ENCODE results near the gene CATSPER4. TPM values are rescaled to one million over a fixed set of nuclear protein-coding genes. Genes with fewer than 3 reads are reported as not detected.

CATSPER4 gene
- not detected for total RNA-seq
- polyA plus RNA-seq: not detected
- long read RNA-seq, donor 1: 0 reads
- long read RNA-seq, donor 2: 0 reads

DNA sequence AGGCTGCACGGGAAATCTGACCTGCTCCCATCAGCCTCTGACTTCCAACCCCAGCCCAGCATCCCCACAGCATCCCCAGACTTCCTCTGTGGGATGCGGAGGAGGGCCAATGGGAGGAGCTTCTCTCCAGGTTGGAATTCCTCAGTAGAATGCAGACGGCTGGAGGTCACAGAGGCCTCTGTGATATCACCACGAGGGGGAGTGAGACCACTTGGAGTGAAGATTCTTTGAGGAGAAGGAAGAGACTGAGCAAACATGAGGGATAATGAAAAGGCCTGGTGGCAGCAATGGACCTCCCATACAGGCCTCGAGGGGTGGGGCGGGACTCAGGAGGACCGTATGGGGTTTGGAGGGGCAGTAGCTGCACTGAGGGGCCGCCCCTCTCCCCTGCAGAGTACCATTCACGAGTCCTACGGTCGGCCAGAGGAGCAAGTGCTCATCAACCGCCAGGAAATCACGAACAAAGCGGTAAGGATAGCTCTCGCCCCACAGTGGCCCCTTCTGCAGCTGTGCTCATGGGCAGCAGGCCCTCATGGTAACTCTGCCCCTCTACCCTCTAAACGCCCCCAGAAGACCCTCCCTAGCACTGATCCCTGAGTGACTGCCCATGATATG, at the start of gene CATSPER4:
Gene CATSPER4 (plus strand): TSS at position 230 of the 615 bp plus-strand sequence. CDS start 26 bp downstream, at position 256.
- Histone ChIP-seq H3K27me3 (ENCODE audit: control insufficient read depth in 1 of 2, insufficient read depth in 2 of 2, low read length in 1 of 2) (no peaks in the 10 kb centered on the region), H3K36me3 (ENCODE audit: control insufficient read depth in 1 of 2, insufficient read depth in 2 of 2, low read length in 1 of 2) (no peaks in the 10 kb centered on the region), H3K9me3 (ENCODE audit: control insufficient read depth, low read length) (no peaks in the 10 kb centered on the region), H3K4me1 (ENCODE audit: control insufficient read depth in 1 of 2, insufficient read depth in 2 of 2, low read length in 2 of 2) (no peaks in the 10 kb centered on the region), H3K27ac (ENCODE audit: low read depth in 1 of 2, low read length in 2 of 2) (no peak within 1 kb of the TSS), H3K4me3 (ENCODE audit: low read length in 2 of 2) (no peak within 1 kb of the TSS)
- DNase-seq: no peak
- intact Hi-C loops (cut with DNase I): no loop called here
- ATAC-seq (ENCODE audit: low FRiP score): no peak
- WGBS, 2 donors: 48 to 57% methylated on average over 16 of the region's 16 CpGs

DNA sequence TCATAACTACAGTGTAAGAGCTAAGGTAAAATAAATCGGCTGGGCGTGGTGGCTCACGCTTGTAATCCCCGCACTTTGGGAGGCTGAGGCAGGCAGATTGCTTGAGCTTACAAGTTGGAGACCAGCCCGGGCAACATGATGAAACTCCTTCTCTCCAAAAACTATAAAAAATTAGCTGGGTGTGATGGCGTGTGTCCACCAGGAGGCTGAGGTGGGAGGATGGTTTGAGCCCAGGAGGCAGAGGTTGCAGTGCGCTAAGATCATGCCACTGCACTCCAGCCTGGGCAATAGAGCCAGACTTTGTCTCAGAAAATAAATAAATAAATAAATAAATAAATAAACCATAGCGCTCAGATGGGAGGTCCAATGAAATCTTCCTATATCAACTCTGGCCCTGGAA, 48.2 kb upstream of the CATSPER4 start:
- DNase-seq (no peak), ATAC-seq (ENCODE audit: low FRiP score) (no peak)
- Histone ChIP-seq H3K9me3 (ENCODE audit: control insufficient read depth, low read length) (no peaks in the 10 kb centered on the region), H3K27me3 (ENCODE audit: control insufficient read depth in 1 of 2, insufficient read depth in 2 of 2, low read length in 1 of 2) (no peaks in the 10 kb centered on the region), H3K27ac (ENCODE audit: low read depth in 1 of 2, low read length in 2 of 2) (no peak overlapping the region), H3K4me1 (ENCODE audit: control insufficient read depth in 1 of 2, insufficient read depth in 2 of 2, low read length in 2 of 2) (no peaks in the 10 kb centered on the region), H3K4me3 (ENCODE audit: low read length in 2 of 2) (no peak overlapping the region), H3K36me3 (ENCODE audit: control insufficient read depth in 1 of 2, insufficient read depth in 2 of 2, low read length in 1 of 2) (no peaks in the 10 kb centered on the region)
- intact Hi-C loops (cut with DNase I): no loop called here
- WGBS, 2 donors: 83 to 86% methylated on average over 8 of the region's 8 CpGs

DNA sequence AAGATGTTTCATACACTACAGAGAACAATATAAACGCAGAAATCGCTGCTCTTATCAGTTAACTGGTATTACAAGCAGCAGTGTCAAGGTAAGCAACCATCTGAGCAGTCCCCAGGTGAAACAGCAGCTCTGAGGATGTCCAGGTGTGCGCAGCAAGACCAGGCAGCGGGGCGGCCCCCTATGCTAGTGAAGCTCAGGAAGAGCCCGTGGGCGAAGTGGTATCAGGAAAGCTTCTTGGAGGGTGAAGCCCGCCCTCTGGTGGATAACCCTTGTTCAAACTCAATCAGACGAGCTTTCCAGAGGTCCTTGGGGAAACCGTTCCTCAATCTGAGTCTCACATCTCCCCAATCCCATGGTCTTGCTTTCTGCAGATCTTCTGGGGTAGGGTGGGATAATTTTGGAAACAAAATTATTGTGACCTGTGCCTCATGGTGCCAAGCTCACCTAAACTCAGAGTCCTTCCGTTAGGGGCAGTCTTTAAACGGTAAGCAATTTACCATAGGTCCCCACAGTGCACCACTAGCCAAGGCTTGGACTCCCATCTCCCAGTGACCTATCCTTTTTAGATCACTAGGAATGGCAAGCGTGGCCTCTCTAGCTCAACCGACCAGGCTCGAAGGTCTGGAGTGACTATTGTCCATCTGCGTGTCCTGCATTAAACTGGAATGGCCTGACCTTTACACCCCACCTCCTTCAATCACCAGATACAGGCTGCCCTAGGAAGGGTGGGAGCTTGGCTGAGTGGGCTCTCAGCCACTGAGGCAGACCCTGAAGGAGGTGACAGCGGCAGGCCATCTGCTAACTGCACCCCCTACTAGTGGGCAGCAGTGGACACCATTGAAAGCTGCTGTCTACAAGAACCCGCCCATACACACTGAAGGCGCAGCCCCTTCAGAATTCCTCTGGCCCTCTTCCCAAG, 45.1 kb upstream of the CATSPER4 start:
- no peaks in the 10 kb centered on the region for H3K27me3 ChIP-seq (ENCODE audit: control insufficient read depth in 1 of 2, insufficient read depth in 2 of 2, low read length in 1 of 2)
- intact Hi-C loops (cut with DNase I): loop anchor here (2.0 to 5.0 kb wide), 2 partner anchors 40 to 108 kb away; no protein-coding TSS in a partner anchor
- no peak overlapping the region for H3K4me3 ChIP-seq (ENCODE audit: low read length in 2 of 2)
- H3K9me3 ChIP-seq (ENCODE audit: control insufficient read depth, low read length): no peaks in the 10 kb centered on the region
- DNase-seq (peak; percentile 86 to 88), ATAC-seq (ENCODE audit: low FRiP score) (peak; percentile 80)
- no peaks in the 10 kb centered on the region for H3K36me3 ChIP-seq (ENCODE audit: control insufficient read depth in 1 of 2, insufficient read depth in 2 of 2, low read length in 1 of 2)
- WGBS, 2 donors: 25 to 27% methylated on average over 19 of the region's 19 CpGs
- no peak overlapping the region for H3K27ac ChIP-seq (ENCODE audit: low read depth in 1 of 2, low read length in 2 of 2)
- no peaks in the 10 kb centered on the region for H3K4me1 ChIP-seq (ENCODE audit: control insufficient read depth in 1 of 2, insufficient read depth in 2 of 2, low read length in 2 of 2)

DNA sequence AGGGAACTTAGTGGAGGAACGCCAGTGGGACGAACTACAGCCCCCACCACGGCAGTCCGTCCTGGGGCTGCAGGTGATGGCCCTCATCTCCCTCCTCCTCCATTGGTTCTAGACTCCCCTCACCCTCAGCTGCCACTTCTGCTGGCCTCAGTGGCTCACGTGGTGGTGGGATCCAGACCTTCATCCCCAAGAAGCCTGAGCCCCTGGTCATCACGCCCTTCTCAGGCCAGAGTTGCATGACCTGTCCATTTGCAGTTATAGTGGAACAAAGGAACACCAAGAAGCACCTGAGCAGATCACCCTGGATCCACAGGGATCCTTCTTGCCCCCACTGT, 44.5 kb upstream of the CATSPER4 start:
- no peaks in the 10 kb centered on the region for H3K36me3 ChIP-seq (ENCODE audit: control insufficient read depth in 1 of 2, insufficient read depth in 2 of 2, low read length in 1 of 2)
- H3K4me3 ChIP-seq (ENCODE audit: low read length in 2 of 2): no peak overlapping the region
- DNase-seq (no peak), ATAC-seq (ENCODE audit: low FRiP score) (no peak)
- no peaks in the 10 kb centered on the region for H3K27me3 ChIP-seq (ENCODE audit: control insufficient read depth in 1 of 2, insufficient read depth in 2 of 2, low read length in 1 of 2)
- WGBS, 2 donors: 30 to 40% methylated on average over 6 of the region's 6 CpGs
- no peaks in the 10 kb centered on the region for H3K9me3 ChIP-seq (ENCODE audit: control insufficient read depth, low read length)
- intact Hi-C loops (cut with DNase I): loop anchor here (2.0 to 5.0 kb wide), 2 partner anchors 41 to 109 kb away; no protein-coding TSS in a partner anchor
- H3K27ac ChIP-seq (ENCODE audit: low read depth in 1 of 2, low read length in 2 of 2): no peak overlapping the region
- H3K4me1 ChIP-seq (ENCODE audit: control insufficient read depth in 1 of 2, insufficient read depth in 2 of 2, low read length in 2 of 2): no peaks in the 10 kb centered on the region

DNA sequence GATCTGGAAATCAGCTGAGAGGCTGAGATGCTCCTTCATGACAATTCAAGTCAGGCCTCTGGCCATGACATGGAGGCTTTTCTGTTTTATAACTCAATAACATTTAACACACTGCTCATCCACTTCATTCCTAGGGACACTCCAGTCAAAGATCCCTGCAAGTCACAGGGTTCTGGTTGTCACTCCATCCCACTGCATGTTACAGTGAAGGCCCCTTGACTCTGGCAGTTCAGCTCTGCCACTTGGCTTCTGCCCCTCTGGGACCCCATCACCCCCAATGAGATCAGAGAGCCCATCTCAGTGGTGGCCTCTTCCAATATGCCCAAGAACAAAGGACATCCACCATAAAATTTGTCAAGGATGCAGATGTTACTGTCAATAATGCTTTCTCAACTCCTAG, 41.5 kb upstream of the CATSPER4 start:
- Histone ChIP-seq H3K36me3 (ENCODE audit: control insufficient read depth in 1 of 2, insufficient read depth in 2 of 2, low read length in 1 of 2) (no peaks in the 10 kb centered on the region), H3K4me3 (ENCODE audit: low read length in 2 of 2) (no peak overlapping the region), H3K27ac (ENCODE audit: low read depth in 1 of 2, low read length in 2 of 2) (no peak overlapping the region), H3K4me1 (ENCODE audit: control insufficient read depth in 1 of 2, insufficient read depth in 2 of 2, low read length in 2 of 2) (no peaks in the 10 kb centered on the region), H3K9me3 (ENCODE audit: control insufficient read depth, low read length) (no peaks in the 10 kb centered on the region), H3K27me3 (ENCODE audit: control insufficient read depth in 1 of 2, insufficient read depth in 2 of 2, low read length in 1 of 2) (no peaks in the 10 kb centered on the region)
- ATAC-seq (ENCODE audit: low FRiP score): no peak
- intact Hi-C loops (cut with DNase I): loop anchor here (5.0 kb wide), 1 partner anchor 112 kb away; no protein-coding TSS in a partner anchor
- no peak for DNase-seq

DNA sequence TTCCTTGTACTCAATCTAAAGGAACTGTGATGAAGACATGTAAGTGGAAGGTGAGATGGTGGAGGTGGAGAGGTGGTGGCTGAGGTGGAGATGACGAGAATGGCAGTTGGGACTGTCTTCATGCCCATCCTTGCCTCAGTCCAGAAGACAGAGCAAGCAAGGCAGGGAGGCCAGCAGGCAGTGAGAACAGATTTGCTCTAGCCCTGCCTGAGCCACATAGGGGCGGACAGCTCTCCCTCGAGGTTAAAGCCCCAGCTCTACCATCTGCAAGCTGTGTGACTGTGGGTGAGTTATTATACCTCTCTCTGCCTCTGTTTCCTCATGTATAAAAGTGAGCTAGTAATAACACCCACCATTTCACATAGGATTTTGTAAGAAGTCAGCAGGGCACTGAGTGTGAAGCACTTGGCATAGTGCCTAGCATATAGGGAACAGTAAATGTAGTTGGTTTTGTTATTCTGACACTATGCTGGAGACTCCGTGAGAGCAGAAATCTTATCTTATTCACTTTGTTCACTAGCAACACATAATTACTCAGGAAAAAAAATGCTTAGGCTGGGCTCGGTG, 36.4 kb upstream of the CATSPER4 start:
- Histone ChIP-seq H3K4me3 (ENCODE audit: low read length in 2 of 2) (no peak overlapping the region), H3K4me1 (ENCODE audit: control insufficient read depth in 1 of 2, insufficient read depth in 2 of 2, low read length in 2 of 2) (no peaks in the 10 kb centered on the region), H3K36me3 (ENCODE audit: control insufficient read depth in 1 of 2, insufficient read depth in 2 of 2, low read length in 1 of 2) (no peaks in the 10 kb centered on the region), H3K27me3 (ENCODE audit: control insufficient read depth in 1 of 2, insufficient read depth in 2 of 2, low read length in 1 of 2) (no peaks in the 10 kb centered on the region), H3K9me3 (ENCODE audit: control insufficient read depth, low read length) (no peaks in the 10 kb centered on the region), H3K27ac (ENCODE audit: low read depth in 1 of 2, low read length in 2 of 2) (no peak overlapping the region)
- 44 to 54% methylated on average over 5 of the region's 5 CpGs for WGBS, 2 donors
- intact Hi-C loops (cut with DNase I): no loop called here
- ATAC-seq (ENCODE audit: low FRiP score): no peak
- DNase-seq: peak in 1 of 2 donors; percentile 12

DNA sequence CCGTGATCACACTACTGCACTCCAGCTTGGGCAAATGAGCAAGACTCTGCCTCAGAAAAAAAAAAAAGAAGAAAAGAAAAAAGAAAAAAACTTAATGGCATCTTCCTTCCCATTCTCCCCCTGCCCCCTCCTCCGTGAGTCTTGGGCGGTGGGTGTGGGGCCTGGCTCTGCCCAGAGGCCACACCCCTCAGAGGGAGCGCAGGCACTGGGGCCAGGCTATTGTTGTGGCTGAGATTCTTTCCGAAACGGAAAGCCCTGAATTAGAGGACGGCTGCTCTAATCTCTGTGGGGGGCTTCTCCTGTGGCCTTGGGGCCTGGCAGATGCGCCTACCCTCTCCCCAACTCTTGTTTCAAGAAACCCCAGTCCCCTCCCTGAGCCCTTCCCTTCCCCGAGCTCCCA, 35.7 kb upstream of the CATSPER4 start:
- intact Hi-C loops (cut with DNase I): no loop called here
- Histone ChIP-seq H3K27me3 (ENCODE audit: control insufficient read depth in 1 of 2, insufficient read depth in 2 of 2, low read length in 1 of 2) (no peaks in the 10 kb centered on the region), H3K9me3 (ENCODE audit: control insufficient read depth, low read length) (no peaks in the 10 kb centered on the region), H3K4me3 (ENCODE audit: low read length in 2 of 2) (no peak overlapping the region), H3K36me3 (ENCODE audit: control insufficient read depth in 1 of 2, insufficient read depth in 2 of 2, low read length in 1 of 2) (no peaks in the 10 kb centered on the region), H3K27ac (ENCODE audit: low read depth in 1 of 2, low read length in 2 of 2) (no peak overlapping the region), H3K4me1 (ENCODE audit: control insufficient read depth in 1 of 2, insufficient read depth in 2 of 2, low read length in 2 of 2) (no peaks in the 10 kb centered on the region)
- ATAC-seq (ENCODE audit: low FRiP score) (no peak), DNase-seq (peak in 1 of 2 donors; percentile 21)
- 55 to 66% methylated on average over 9 of the region's 9 CpGs for WGBS, 2 donors

DNA sequence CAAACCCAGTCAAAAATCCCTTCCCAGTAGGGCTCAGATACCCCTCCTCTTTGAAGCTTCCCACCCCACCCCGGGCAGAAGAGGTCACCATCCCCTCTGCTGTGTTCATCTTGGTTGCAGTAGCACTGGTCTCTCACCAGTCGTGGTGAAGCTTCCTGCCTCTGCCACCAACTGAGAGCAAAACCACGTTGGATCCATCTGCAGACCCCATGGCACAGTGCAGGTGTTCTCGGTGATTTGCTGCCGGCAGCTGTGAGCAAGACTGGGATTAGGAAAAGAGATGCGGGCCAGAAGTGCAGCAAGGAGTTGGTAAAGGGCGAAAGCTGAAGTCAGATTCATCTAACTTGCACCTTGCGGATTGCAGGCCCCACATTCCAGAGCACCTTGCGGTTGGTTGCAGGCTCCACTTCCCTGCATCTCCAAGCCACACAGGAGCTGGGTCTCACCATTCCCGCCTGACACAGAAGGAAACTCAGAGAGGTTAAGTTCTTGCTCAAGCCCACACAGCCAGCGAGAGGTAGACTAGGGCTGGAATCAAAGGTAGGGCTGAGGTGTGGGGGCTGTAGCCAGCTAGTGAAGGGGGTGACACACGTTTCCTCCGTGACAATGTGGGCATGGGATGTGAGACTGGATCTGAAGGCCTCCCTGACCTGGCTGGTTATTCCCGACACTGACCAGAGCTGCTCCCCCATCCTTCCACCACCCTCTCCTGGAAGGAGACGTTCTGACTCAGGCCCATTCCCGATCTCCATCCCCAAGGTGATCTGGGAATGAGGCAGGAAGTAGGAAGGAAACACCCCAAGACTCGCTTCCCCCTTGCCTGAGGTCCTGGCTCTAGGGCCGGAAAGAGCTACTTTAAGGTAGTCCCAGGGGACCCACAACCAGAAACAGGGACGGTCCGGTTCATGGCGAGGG, 34.8 kb upstream of the CATSPER4 start:
- ATAC-seq (ENCODE audit: low FRiP score) (peak; percentile 42), DNase-seq (peak in 1 of 2 donors; percentile 34)

More for the DNA sequence above, 34.8 kb upstream of the CATSPER4 start:
- H3K27ac ChIP-seq (ENCODE audit: low read depth in 1 of 2, low read length in 2 of 2): no peak overlapping the region
- no peak overlapping the region for H3K4me3 ChIP-seq (ENCODE audit: low read length in 2 of 2)
- H3K27me3 ChIP-seq (ENCODE audit: control insufficient read depth in 1 of 2, insufficient read depth in 2 of 2, low read length in 1 of 2): no peaks in the 10 kb centered on the region
- WGBS, 2 donors: 73 to 76% methylated on average over 21 of the region's 21 CpGs
- intact Hi-C loops (cut with DNase I): no loop called here
- no peaks in the 10 kb centered on the region for H3K36me3 ChIP-seq (ENCODE audit: control insufficient read depth in 1 of 2, insufficient read depth in 2 of 2, low read length in 1 of 2)
- no peaks in the 10 kb centered on the region for H3K4me1 ChIP-seq (ENCODE audit: control insufficient read depth in 1 of 2, insufficient read depth in 2 of 2, low read length in 2 of 2)
- no peaks in the 10 kb centered on the region for H3K9me3 ChIP-seq (ENCODE audit: control insufficient read depth, low read length)
